HG03558 (cell line): Measurements from ENCODE around the gene RPRD2.
A peak's percentile ranks its signal among the peaks of the same experiment; 100 is the strongest.

Experiments used
- ATAC-seq: cut with Tn5 transposase; IDR thresholded peaks from one replicate; pipeline ENCODE4 v1.9.1; 2021; ENCODE audit warnings: moderate number of reproducible peaks; ENCODE audit not compliant: unreplicated experiment; ENCODE audit errors: extremely low read depth

RPRD2 gene

DNA sequence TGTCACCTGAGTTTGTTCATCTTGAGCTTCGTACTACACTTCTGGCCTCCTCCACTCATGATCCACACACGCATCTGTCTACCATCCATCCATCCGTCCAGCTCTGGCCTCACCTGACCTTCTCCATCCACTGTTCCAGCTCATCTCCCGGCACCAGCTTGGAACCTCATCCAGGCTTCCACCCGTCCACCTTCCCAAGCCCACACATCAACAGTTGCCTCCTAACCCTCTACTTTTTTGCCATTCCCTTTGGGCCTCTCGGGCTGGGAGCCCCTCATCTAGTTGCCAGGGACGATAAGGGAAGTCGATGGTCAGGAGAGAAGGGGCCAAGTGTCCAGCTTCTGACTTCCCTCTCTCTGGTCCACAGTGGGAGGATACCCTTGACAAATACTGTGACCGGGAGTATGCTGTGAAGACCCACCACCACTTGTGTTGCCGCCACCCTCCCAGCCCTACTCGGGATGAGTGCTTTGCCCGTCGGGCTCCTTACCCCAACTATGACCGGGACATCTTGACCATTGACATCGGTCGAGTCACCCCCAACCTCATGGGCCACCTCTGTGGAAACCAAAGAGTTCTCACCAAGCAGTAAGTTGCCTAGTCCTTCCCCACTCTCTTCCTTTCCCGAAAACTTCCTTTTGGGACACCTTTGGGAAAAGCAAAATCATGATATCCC, 148.2 kb downstream of the RPRD2 start:
- no peak for ATAC-seq

DNA sequence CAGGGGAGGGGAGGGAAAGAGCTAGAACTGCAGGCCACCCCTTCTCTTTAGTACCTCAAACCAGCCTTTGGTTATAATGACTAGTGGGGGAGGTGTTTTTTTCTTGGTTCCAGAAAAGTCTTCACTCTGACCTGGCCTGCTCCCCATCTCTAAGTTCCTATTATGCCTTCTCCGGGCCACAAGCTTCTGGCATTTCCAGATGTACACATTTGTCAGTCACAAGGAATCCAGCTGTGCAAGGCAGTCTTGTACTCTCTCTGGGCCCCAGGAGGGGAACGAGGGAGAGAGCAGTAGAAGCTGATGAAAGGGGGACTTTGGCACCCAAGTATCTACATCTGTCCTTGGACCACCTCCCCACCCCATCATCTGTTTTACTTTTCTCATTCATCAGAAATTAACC, 148.9 kb downstream of the RPRD2 start:
- ATAC-seq: no peak

GRCh38 chr1:150513351-150513791, 149.4 kb downstream of the RPRD2 start:
- ATAC-seq: no peak

DNA sequence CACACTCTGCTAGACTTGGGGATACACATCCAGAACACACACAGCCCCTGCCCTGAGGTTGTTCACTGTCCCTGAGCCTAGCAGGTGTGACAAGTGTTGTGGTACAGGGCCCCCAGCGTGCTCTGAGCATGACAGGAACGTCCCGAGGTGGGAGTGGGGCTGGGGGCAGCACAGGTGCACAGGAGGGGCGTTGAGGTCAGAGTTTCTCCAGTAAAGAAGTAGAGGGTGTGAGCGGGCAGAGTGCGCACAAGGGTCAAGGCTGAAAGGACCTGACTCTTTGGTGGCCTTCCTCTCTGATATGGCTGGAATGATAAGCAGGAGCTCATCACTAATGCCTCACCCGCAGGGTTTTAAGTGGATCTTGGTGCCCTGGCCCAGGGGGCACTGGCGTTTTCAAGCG, 150.3 kb downstream of the RPRD2 start:
- no peak for ATAC-seq

DNA sequence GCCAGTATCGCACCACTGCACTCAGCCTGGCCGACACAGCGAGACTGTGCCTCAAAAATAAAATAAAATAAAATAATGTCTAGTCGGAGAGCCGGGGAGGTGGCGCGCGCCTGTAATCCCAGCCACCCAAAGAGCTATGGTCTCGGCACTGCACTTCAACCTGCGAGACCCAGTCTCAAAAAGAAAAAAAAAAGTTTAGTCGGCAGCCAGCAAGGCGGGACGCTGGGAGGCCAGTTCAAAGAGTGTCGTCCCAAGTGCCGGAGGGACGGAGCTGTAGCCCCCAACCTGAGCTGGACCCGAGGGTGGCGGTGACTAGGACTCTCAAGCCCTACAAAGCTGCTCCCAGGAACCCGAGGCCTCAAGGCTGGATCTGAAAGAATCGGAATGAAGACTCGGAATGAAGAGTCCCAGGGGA, 151.0 kb downstream of the RPRD2 start:
- no peak for ATAC-seq

DNA sequence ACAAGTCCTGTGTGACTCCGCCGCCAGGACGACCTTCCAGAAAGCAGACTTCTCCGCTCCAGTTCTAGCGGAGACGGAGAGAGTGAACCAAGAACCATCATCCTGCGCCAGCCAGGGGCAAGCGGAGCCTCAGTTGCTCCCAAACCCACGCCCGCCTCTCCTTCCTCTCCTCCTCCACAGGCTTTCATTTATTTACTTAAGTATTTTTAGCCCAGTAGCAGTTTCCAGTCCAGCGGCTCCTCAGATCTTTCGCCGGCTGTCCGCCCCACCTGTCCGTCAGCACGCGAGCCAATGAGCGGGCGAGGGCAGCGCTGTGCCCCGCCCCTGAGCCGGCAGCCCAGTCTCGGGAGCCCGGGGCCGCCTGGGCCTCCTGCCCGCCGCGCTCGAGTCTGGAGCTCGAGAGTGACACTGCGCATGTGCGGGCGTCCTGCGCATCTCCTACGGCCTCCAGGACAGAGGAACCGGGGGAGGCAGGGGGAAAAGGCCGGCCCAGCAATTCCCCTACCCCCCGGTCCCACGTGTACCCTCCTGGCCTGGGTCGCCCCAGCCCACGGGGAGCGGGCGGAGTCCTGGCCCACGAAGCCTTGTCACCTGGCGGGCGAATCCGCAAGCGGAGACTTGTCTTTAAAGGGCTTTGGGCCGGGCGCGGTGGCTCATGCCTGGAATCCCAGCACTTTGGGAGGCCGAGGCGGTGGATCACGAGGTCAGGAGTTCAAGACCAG, 151.5 kb downstream of the RPRD2 start, which contains the start of gene FALEC:
TSS of gene FALEC (plus strand) at position 425 of the 722 bp plus-strand sequence.
- ATAC-seq: peak; percentile 86

DNA sequence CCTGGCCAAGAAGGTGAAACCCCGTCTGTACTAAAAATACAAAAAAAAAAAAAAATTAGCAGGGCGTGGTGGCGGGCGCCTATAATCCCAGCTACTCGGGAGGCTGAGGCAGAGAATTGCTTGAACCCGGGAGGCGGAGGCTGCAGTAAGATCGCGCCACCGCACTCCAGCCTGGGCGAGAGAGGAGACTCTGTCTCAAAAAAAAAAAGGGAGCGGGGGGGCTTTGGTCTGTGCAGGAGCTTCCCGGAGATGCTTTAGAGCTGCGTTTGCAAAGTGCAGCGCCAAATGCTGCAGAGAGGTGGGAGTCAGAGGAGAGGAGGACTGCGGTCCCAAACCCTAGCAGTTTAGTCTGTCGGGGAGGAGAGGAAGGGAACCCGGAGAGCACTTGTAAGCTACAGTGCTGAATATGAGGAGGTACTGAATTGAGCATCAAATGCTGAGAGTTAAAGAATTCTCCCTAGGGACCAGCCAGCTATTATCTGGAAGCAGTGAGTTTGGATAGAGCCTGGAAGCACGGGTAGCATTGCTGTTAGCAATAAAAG, 152.2 kb downstream of the RPRD2 start:
- ATAC-seq: no peak

GRCh38 chr1:150516616-150517015, 152.7 kb downstream of the RPRD2 start:
- no peak for ATAC-seq

- no peak for ATAC-seq
Measured at GRCh38 chr1:150521196-150521968, 157.4 kb downstream of the RPRD2 start.

DNA sequence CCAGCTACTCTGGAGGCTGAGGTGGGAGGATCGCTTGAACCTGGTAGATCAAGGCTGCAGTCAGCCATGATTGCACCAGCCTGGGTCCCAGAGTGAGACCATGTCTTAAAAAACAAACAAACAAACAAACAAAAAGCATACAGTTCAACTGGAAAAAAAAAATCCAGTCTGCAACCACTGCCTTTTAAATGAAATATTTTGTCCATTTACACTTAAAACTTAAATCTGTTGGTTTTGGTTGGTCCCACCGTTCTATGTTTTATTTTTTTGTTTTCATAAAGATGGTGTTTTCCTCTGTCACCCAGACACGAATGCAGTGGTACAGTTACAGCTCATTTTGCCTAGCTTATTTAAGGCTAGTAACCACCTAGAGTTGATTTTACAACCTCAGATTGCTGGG, 161.4 kb downstream of the RPRD2 start:
- ATAC-seq: no peak
